ENCODE data around the gene CAMK2D.

The CAMK2D gene

DNA sequence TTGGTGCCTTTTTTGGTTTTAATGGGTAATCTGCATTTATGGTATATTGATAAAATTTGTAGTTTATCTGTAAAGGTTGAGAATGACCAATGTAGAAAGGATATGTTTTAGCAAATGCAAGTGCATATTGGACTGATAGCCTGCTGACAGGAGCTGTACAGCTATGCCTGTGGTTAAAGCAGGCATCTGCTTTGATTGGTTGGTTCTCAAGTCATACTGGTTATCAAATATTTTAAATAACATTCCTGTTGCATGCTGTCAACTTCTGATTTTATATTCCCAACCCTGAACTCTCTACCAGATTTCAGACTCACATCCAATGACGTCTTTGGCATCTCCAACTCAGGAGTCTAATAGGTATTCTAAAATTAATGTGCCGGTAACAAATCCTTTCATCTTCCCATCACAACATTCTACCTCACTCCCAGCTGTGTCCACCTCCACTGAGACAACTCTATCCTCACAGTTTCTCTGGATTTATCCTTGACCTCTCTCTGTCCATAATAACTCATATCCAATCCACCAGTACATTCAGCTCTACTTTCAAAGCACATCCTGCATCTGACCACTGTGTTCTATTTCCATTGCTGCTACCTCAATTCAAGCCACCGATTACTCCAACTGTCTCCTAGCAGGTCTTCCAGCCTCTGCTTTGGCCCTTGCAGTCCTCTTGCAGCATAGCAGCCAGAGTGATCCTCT is 125.7 kb downstream of the CAMK2D start:
- no peak for DNase-seq

GRCh38 chr4:113634081-113634969 is 127.2 kb downstream of the CAMK2D start:
- no peak for DNase-seq

GRCh38 chr4:113633467-113633866 is 128.1 kb downstream of the CAMK2D start:
- DNase-seq = no peak

DNA sequence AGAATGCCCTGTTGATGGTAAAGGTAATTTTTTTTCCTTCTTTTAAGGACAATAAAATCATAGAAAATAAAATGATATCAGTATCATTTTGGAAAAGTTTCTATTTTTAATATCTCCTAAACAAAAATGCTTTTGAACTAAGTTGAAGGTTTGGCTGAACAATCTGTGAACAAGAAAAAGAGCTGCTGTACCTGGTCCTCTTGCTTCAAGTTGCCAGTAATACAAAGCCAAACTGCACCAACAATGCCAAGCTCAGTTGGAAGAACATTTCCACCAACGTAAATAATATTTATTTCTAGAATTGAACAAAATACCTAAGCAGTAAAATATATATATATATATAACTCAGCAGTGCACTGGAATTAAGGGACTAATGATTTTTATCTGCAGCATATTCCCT is 132.8 kb downstream of the CAMK2D start:
- no peak for DNase-seq

DNA sequence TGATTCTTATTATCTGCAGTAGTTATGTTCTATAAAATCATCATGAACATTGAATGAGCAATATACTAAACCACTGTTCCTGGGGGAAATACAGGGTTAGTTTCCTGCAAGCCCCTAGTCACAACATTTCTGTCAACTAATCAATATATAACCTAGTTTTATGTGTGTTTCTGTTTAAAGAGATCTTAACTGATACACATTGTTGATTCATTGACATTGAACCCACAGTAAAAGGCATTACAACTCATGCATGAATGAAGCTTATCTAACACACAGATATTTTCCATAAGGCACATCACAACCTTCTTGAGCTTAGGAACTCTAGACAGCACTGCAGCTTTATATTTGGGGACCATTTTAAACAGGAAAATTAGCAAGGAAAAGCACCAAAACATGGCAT is 134.2 kb downstream of the CAMK2D start:
- no peak for DNase-seq

DNA sequence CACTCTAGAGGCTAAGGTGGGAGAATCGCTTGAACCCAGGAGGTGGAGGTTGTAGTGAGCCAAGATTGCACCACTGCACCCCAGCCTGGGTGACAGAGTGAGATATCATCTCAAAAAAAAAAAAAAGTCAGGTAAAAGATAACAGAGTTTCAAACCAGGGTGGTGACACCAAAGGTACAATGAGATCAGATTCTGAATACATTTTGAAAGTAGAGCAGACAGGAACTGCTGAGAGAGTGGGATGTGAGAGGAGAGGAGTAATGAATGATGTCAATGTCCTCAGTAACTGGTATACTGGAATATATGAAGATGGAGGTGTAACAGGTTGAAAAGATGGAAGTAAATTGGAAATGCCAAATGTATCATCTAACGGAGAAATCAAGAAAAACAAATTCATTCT is 135.6 kb downstream of the CAMK2D start:
- DNase-seq = no peak

GRCh38 chr4:113623274-113623894 is 138.2 kb downstream of the CAMK2D start:
- DNase-seq = no peak

DNA sequence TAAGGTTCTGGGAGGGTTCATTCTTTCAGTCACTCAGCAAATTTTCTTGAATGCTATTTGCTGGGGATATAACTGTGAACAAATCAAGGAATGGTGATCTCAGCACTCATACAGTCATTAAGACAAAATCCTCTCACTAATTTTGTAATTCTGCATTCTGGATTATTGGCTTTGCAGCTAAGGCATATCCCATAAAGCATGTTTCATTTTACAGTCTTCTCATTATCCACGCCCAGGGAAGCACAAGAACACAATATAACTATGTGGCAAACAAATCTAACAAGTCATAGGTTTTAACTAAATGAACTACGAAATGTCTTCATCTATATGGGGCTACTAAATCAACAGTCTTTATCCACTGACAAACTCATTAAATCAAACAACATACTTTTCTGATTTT is 139.9 kb downstream of the CAMK2D start:
- no peak for DNase-seq

- no peak for DNase-seq
Measured at GRCh38 chr4:113620032-113620431, 141.5 kb downstream of the CAMK2D start.

DNA sequence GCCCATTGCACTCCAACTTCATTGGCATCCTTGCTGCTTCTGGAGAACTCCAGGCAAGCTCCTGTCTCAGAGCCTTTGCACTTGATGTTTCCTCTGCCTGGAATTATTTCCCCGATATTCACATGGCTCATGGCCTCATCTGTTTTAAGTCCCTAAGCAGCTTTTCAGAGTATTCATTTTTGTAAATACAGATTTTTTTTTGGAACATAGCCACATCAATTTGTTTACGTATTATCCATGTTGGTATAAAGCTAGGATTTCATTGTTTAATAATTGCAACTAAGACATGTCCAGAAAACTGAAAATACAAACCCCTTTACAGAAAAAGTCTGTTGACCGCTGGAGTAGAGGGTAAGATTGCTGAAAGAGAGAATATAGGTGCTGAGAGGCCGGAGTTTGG is 142.0 kb downstream of the CAMK2D start:
- no peak for DNase-seq

DNA sequence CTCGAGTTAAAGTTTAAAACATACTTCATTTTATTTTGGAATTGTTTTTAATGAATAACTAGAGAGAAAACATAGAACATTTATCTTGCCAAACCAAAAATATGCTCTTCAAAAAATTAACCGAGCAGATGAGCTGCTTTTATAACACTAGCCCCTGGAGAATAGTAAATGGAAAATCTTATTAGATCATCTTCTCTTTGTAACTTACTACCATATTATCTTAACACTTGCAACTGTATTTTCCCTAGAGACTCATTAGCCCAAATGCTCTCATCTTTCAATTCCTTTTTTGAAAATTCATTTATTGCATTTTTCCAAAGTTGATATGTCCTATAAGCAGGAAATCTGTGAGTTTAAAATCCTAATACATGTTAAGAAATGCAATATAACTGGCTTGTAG is 143.3 kb downstream of the CAMK2D start:
- no peak for DNase-seq

- no peak for DNase-seq
Measured at GRCh38 chr4:113617195-113617594, 144.3 kb downstream of the CAMK2D start.

- no peak for DNase-seq
Measured at GRCh38 chr4:113616443-113616842, 145.1 kb downstream of the CAMK2D start.

DNA sequence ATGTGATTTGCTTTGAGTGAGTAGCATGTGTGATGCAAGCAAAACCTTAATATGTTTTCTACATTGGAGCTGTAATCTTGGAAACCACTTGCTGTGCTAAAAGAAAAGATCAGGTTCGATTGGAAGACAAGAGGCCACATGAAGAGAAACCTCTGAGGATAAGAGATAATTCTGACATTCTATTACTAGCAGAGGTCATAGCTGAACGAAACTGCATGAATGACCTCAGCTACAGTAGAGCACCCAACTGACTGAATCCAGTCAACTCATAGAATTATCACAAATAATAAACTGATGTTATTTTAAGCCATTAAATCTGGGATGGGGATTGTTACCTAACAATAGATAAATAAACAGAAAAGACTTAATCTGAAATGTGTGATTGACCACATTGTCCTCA is 147.1 kb downstream of the CAMK2D start:
- DNase-seq = no peak

GRCh38 chr4:113613503-113613902 is 148.0 kb downstream of the CAMK2D start:
- no peak for DNase-seq

DNA sequence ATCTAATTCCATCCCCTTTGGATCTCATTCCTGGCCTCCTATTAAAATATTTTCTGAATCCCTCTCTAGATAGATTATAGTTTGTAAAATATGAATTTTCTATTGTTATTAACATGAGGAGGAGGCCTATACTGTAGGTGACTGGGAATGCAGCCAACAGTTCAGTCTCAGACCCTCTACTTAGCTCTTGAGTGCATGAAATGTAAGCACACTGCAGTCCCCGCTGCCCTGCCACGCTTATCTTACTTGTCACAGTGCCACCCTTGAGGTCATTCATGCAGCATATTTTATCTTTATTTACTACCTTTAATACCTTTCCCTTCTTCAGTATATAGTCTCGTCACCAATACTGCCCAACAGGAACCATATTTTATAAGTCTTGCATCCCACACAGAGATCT is 151.0 kb downstream of the CAMK2D start:
- DNase-seq = no peak

DNA sequence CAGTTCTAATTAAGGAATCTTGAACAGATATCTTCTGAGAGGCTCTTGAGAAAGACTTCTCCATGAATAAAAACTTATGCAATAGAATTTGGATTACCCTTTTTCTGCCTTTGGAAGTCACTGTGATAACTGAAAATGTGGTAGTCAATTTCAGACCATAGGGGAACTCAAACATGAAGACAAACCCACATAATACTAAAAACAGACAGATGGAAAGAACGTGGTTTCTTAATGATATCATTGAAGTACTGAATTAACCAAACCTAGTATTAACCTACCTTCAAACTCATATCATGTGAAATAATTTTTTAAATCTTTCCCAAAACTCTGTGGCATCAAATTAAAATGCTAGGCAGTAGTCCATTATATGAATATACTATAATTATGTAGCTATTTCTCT is 153.5 kb downstream of the CAMK2D start:
- DNase-seq = no peak

DNA sequence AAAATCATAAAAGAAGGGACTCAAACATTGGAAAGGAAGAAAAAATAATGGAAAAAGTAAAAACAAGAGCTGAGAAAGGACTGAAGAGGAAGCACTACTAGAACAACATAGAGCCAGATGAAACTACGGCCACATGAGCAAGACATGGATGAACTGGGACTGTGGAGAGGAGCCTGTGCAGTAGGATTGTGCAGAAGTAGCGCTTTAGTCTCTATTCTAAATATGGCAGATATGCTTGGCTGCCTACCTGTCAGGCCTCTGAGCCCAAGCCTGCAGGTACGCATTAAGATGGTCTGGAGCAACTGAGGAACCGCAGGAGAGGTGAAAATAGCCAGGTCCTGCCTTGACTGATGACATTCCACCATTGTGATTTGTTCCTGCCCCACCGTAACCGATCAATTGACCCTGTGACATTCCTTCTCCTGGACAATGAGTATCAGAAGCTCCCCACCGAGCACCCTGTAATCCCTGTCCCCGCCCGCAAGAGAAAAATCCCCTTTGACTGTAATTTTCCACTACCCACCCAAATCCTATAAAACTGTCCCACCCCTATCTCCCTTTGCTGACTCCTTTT is 154.3 kb downstream of the CAMK2D start:
- no peak for DNase-seq

DNA sequence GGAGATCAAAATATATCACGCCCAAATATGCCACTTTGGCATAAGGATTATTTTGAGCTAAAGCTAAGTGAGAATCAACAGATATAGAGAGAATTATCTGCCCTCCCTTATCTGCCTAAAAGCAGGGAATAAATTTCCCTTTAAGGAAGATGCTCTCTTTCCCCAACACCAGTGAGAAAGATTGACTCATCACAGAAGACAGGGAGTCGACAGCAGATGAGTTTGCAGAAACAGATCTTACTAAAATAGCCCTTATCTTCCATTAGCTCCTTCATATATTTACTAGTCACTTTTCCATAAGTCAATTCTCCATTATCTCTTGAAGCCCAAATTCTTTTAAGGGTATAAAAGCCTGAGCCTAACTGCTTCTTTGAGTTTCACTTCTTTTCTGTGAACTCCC is 156.6 kb downstream of the CAMK2D start:
- no peak for DNase-seq

DNA sequence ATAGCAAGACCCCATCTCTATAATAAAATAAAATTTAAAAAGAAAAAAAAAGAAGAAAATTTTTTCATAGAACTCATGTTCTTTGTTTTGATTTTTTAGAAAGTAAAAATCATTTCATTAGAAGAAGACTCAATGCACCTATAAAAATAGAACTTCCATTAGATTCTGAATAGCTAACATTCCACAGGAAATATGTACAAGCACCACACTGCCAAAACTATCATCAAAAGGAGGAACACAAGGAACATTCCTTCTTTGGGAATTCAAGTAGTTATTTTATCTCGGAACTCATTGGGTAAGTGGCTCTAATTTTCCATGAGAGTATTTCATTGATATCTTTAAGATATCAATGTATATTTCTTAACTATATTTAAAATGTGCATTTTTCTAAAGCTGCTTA is 157.6 kb downstream of the CAMK2D start:
- DNase-seq = no peak

- no peak for DNase-seq
Measured at GRCh38 chr4:113602646-113603228, 158.8 kb downstream of the CAMK2D start.

DNA sequence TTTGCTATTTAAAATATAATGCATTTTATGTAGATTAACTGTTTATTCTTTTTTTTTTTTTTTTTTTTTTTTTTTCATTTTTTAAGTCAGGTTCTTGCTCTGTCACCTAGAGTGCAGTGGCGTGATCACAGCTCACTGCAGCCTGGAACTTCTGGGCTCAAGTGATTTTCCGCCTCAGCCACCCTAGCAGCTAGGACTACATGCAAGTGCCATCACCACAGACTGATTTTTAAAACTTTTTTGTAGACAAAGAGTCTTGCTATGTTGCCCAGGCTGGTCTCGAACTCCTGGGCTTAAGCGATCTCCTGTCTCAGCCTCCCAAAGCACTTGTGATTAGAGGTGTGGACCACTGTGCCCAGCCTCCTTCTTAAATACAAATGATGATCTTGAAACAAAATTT is 159.9 kb downstream of the CAMK2D start:
- no peak for DNase-seq

- DNase-seq = no peak
Measured at GRCh38 chr4:113596396-113596795, 165.1 kb downstream of the CAMK2D start.
